HepG2 (cell line): Measurements from ENCODE around the gene RPS28. TPM values are rescaled to one million over a fixed set of nuclear protein-coding genes. Genes with fewer than 3 reads are reported as not detected.

ENCODE experiments used
- ATF7-NPFF ChIP-seq: sonication (generic); formaldehyde crosslinking; IDR thresholded peaks from 2 replicates; pipeline ENCODE4 v1.8.1; 2023; ENCODE audit warnings: mild to moderate bottlenecking, low read depth, missing genetic modification reagents, moderate library complexity
- CBX2 ChIP-seq, 2 experiments: fragments of 200-600 bp in 1 of 2; sonication (generic); formaldehyde crosslinking in 1 of 2; IDR thresholded peaks; 2 replicates each; pipeline versions ENCODE4 v1.7.0 to v1.8.1; 2018 to 2022; ENCODE audit warnings: low read depth in 2 of 2, low read length in 1 of 2, mild to moderate bottlenecking in 1 of 2, missing genetic modification reagents in 1 of 2
- CREM ChIP-seq, 2 experiments: sonication (generic) in 1 of 2; formaldehyde crosslinking in 1 of 2; IDR thresholded peaks; 2 replicates each; pipeline versions ENCODE4 v1.4.0 to v1.6.1; 2016 to 2020; ENCODE audit warnings: antibody characterized with exemption in 1 of 2, mild to moderate bottlenecking in 1 of 2, missing genetic modification reagents in 1 of 2
- E2F2 ChIP-seq: sonication (generic); formaldehyde crosslinking; IDR thresholded peaks from 2 replicates; pipeline ENCODE4 v1.4.0; 2020; ENCODE audit warnings: missing genetic modification reagents, borderline replicate concordance
- ONECUT2 ChIP-seq: sonication (generic); formaldehyde crosslinking; IDR thresholded peaks from 2 replicates; pipeline ENCODE4 v1.4.0; 2020; ENCODE audit warnings: missing genetic modification reagents
- PITX1 ChIP-seq: sonication (generic); formaldehyde crosslinking; IDR thresholded peaks from 2 replicates; pipeline ENCODE4 v1.5.1; 2020; ENCODE audit warnings: mild to moderate bottlenecking, missing genetic modification reagents
- POLR2A ChIP-seq, 2 experiments: IDR thresholded peaks; 2 replicates each; pipeline ENCODE4 v1.6.1; 2011; ENCODE audit warnings: low read depth in 2 of 2, low read length in 2 of 2, mild to moderate bottlenecking in 1 of 2, moderate library complexity in 1 of 2; ENCODE audit not compliant: insufficient read depth in 1 of 2
- SAP130 ChIP-seq: IDR thresholded peaks from 2 replicates; pipeline ENCODE4 v1.6.1; 2016; ENCODE audit warnings: low read depth
- SETDB1 ChIP-seq: sonication (generic); formaldehyde crosslinking; IDR thresholded peaks from 2 replicates; pipeline ENCODE4 v1.5.1; 2020; ENCODE audit warnings: missing genetic modification reagents, mild to moderate bottlenecking, borderline replicate concordance
- STAT6 ChIP-seq: sonication (generic); formaldehyde crosslinking; IDR thresholded peaks from 2 replicates; pipeline ENCODE4 v1.4.0; 2020; ENCODE audit warnings: missing genetic modification reagents, mild to moderate bottlenecking, borderline replicate concordance
- THRA ChIP-seq: sonication (generic); formaldehyde crosslinking; IDR thresholded peaks from 2 replicates; pipeline ENCODE4 v1.4.0; 2020; ENCODE audit warnings: missing genetic modification reagents, borderline replicate concordance
- ZMYM4 ChIP-seq: sonication (generic); formaldehyde crosslinking; IDR thresholded peaks from 2 replicates; pipeline ENCODE4 v1.8.1; 2023; ENCODE audit warnings: mild to moderate bottlenecking, missing genetic modification reagents
- ZNF564 ChIP-seq: sonication (generic); formaldehyde crosslinking; IDR thresholded peaks from 2 replicates; pipeline ENCODE4 v1.8.1; 2023; ENCODE audit warnings: mild to moderate bottlenecking, missing genetic modification reagents
- ZNF646 ChIP-seq: sonication (generic); formaldehyde crosslinking; IDR thresholded peaks from 2 replicates; pipeline ENCODE4 v1.9.0; 2021; ENCODE audit warnings: mild to moderate bottlenecking, missing genetic modification reagents
- ZNF670 ChIP-seq: sonication (generic); formaldehyde crosslinking; IDR thresholded peaks from 2 replicates; pipeline ENCODE4 v1.8.0; 2022; ENCODE audit warnings: mild to moderate bottlenecking, missing genetic modification reagents, borderline replicate concordance
- polyA plus RNA-seq, 8 experiments: library from polyadenylated mRNA; depleted of rRNA in 3 of 8; stranded (reverse) in 7 of 8; unstranded in 1 of 8; fragments of >200 nt; fragmentation: Illumina TruSeq in 4 of 8; extraction: Trizol in 4 of 8; gene quantifications; 2 replicates each; pipeline versions ENCODE4 v1.2.1 to v1.2.3, GENCODE V29; 2011 to 2016; ENCODE audit warnings: low read depth in 4 of 8, missing spikeins in 1 of 8, mixed read lengths in 1 of 8; ENCODE audit not compliant: insufficient read depth in 1 of 8
- total RNA-seq, 5 experiments: library from RNA; depleted of rRNA; stranded (reverse); fragments of >200 nt; fragmentation: Illumina TruSeq; extraction: Trizol; gene quantifications; 2 replicates each; pipeline ENCODE4 v1.2.3, GENCODE V29; 2016; ENCODE audit warnings: low read depth in 1 of 5

Gene RPS28
- total and polyA plus RNA-seq, 2 of the 13 experiments (the other 11 are each of a cell fraction or from before 2014, with no cell fraction given) = 281 to 545 TPM

GRCh38 chr19:8321067-8321985 lies at the start of gene RPS28, which contains the start of gene NDUFA7 (continued):
- no peak for TF ChIP-seq CBX2 (IDR thresholded peaks at IDR 0.05; ENCODE audit: low read depth, low read length)
- no peak for TF ChIP-seq CBX2 (CRISPR knock-in tag; IDR thresholded peaks at IDR 0.05; ENCODE audit: low read depth)
- TF ChIP-seq SETDB1 (CRISPR knock-in tag) = no peak
- TF ChIP-seq ZNF646 (CRISPR knock-in tag) = no peak
- TF ChIP-seq E2F2 = peak; percentile 84; the same call in 1 of the 2 replicates
- TF ChIP-seq CREM (IDR thresholded peaks at IDR 0.05) = peak; percentile 95
- peak; percentile 73 for TF ChIP-seq CREM (CRISPR knock-in tag; IDR thresholded peaks at IDR 0.05)
- TF ChIP-seq ZNF564 (CRISPR knock-in tag) = no peak; the same call in 1 of the 2 replicates
- no peak for TF ChIP-seq PITX1 (CRISPR knock-in tag)
- TF ChIP-seq ZNF670 (CRISPR knock-in tag) = no peak; the same call in 1 of the 2 replicates
- TF ChIP-seq POLR2A (IDR thresholded peaks at IDR 0.05; ENCODE audit: insufficient read depth in 1 of 2, low read depth in 2 of 2, low read length in 2 of 2) = peak; percentile 90 to 92
- peak; percentile 10; the same call in 1 of the 2 replicates for TF ChIP-seq ONECUT2 (CRISPR knock-in tag)
- peak; percentile 58; the same call in 1 of the 2 replicates for TF ChIP-seq STAT6 (CRISPR knock-in tag)
- TF ChIP-seq ZMYM4 = peak; percentile 98
- TF ChIP-seq THRA (CRISPR knock-in tag) = peak; percentile 84
- TF ChIP-seq ATF7-NPFF (CRISPR knock-in tag) = no peak; the same call in 1 of the 2 replicates
- peak; percentile 84 for TF ChIP-seq SAP130
